ENCODE results near the gene S100A10.

S100A10 gene

DNA sequence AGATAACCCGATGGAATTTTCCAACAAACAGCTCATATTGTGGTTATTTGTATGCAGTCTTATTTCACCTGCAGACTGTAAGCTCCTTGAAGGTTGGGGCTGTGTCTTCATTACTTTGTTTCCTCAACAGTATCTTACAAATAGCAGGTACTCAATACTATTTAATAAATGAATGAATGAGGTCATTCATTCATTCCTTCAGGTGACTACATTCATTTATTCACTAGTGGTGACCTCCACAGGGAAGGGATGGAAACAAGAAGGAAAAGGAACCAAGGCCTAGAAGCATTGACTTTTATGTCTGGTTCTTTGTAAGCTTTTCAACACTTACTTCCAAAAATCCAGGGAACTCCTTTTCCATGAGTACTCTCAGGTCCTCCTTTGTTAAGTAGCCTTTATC is 7.9 kb downstream of the S100A10 start:
- DNase-seq: no peak

DNA sequence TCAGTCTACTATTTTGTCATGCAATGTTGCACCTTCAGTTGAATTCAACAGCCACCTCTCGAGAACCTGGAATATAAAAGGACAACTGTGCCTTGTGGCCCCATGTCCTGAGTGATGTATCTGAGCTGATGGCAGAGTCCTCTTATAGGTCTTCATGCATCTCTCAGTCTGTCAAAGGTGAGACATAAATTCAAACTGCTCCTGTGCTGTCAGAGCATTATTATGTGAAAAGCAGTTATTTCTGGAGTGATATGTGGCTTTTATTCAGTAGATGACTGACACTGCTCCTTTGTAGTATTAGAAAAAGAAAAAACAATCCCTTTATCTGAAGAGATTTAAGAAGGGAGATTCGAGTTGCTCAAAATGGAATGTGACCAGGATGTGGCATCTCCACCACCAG is 8.4 kb downstream of the S100A10 start:
- no peak for DNase-seq

DNA sequence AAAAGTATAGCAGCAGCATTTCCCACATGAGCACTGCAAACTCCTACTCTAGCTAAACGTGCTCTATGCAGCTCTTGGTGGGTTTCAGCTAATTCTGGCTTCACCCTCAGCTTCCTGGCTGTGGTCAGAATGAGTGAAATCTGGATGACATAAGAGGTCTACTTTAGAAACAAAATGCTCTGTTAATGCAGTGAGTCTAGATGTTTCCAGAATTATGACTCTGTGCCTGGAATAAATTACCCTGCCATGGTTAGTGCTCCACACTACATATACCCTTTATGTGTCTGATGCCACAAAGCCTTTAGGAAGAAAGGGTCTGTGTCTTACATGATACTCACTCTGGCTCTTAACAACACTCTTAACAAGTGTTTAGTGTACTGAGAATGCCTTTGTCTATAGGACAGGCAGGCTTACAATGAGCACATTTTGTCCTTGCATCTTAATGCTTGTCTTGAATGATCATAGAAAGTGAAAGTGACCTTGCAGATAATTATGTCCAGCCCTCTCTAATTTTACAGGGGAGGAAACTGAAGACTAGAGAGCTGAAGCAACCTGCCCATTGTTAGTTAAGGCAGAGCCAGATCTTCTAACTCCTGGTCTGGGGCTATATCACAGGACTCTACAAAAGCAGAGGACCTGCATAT is 9.2 kb downstream of the S100A10 start:
- DNase-seq: no peak

DNA sequence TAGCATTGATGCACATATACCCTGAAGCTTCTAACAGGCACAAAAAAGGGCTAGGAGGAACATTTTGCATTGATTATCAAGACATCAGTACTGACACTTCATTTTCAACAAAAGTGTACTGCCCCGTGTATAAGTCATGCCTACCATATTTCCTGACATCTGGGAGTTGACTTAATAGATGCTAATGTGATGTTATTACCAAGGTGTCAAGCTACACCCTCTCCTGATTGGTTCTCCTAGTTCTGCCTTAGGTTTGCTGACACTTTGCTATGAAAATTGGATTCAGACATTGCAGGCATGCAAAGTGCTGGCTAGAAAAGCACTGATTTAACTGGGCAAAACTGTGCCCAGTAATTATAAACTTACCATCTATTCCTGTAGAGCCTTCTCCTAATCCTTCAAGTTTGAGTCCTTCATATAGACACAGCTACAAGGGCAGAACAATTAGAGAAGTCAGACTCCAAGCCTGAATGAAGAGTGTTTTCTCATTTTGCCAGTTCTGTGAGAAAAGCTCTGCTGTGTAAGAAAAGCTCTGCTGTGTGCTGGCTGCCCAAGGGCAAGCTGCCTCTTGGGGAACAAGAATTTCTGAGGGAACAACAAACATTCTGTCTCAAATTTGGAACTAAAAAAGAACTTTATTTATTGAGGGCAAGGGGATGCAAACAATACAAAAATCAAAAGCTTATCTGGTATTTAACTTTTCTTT is 11.2 kb downstream of the S100A10 start:
- no peak for DNase-seq

DNA sequence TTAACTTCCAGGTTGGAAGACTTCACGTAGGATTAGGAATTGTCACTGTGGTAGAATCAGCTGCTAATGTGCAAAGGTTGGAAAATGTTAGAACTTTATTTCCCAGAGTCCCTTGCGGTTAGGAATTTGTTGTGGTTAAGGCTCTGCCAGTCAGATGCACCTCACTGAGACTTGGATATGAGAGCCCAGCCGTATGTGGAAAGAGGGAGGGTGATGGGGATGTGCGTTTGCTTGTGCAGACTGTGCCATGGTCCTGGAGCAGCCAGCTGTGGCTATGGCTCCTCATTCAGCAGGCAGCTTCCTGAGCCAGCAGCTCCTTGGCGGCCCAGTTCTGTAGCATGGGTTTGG is 12.5 kb downstream of the S100A10 start:
- no peak for DNase-seq

DNA sequence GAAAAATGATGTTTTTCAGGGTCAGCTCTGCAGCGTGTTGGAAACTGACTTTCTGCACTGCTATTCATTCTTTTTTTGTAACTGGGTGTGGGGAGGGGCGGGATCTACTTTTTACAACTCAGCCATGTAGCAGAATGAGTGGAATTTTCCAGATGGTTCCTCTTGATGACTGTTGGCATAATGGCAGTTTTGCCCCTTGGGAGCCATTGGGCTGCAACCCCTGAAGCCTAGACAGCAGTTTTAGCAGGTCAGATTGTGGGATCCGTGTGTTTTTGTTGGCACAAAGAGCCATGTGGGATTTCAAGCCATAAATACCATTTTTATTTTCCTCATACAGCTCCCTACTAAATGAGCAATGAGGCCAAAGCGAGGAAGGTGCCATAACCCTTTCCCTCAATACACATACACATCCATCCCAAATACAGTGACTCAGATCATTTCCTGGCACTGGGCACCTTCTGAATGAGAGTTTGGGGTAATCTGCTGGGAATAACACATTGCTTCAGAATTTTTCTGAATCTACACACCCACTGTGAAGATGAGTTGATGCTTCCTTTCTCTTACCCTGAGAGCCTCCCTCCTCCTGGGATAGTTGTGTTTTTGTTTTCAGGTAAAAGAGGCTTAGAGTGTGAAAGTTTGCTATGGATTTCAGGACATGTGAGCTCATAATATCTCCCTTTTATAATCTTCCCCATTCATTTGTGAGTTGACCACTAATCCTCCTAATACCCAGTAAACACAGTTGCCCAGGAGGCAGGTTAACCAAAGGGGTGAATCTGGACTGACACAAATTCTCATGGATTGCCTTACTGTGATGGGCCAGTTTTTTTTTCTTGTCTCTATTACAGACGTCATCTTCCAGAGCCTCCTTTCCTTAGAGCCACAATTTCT is 13.1 kb downstream of the S100A10 start:
- DNase-seq: peak in 1 of 2 experiments; percentile 48

DNA sequence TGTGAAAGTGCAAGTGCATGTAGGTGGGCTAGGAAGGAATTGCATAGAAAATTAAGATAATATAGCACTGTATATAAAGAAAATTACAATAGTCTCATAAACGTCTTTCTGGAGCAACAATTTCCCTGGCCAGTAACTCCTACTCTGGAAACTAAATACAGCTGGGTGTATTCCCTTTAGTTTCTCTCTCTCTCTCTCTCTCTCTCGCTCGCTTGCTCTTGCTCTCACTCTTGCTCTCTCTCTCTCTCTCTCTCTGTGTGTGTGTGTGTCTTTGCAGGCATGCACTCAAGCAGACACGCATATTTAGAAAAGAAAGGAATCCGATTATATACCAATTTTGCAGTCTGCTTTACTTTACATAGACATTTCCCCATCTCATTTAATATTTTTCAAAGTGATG is 14.7 kb downstream of the S100A10 start:
- no peak for DNase-seq

DNA sequence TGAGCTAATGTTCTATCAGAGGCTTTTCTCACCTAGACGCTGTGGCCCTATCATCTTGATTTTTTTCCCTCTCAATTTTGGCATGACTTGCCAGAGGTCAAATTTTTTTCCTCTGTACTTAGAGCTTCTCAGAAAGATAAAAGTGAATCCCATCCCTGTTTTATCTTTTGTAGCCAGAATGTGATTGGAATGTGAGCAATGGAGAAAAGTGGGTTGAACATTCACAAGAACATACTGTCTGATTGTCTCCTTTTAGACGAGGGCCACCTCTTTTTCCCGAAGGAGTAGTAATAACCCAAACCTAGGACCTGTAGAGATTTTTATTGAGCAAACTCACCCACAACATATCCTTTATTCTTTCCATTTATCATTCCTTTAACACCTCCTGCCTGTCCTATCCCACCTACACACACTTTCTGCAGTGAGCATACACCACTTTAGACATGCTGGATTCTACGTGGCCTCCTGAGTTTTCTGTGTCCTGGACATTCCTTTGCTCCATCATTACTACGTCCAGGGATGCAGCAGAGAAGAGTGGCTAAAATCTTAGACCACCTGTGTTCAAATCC is 15.9 kb downstream of the S100A10 start:
- DNase-seq: no peak

DNA sequence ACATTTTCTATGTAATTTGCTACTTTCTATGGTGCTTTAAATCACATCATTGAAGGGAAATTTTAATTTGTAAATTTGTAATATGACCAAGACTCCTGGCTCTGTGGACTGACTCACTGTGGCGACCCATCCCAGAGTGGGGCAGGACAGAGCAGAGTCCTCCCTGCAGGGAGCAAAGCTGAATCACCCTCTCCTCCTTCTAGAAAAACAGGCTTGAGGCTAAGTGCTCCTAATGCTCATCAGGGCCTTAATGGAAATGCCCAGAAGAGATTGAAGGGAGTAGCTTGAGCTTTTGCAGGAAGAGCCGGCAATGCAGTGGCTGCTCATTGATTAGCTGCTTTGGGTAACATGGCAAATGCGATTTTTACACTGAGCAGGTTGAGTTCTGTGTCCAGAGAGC is 16.8 kb downstream of the S100A10 start:
- DNase-seq: no peak

DNA sequence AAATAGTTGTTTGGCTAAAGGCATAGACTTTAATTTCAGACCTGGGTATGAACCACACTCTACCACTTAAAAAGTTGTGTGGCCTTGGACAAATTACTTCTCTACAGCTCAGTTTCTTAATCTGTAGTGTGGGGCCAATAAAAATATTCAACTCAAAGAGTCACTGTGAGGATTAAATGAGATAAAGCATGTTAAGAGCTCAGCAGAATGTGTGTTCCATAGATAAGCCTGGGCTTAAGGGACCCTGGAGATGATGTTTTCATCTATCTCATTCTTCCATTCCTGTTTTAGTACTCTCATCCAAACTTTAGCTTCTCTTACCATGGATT is 17.7 kb downstream of the S100A10 start:
- DNase-seq: no peak

DNA sequence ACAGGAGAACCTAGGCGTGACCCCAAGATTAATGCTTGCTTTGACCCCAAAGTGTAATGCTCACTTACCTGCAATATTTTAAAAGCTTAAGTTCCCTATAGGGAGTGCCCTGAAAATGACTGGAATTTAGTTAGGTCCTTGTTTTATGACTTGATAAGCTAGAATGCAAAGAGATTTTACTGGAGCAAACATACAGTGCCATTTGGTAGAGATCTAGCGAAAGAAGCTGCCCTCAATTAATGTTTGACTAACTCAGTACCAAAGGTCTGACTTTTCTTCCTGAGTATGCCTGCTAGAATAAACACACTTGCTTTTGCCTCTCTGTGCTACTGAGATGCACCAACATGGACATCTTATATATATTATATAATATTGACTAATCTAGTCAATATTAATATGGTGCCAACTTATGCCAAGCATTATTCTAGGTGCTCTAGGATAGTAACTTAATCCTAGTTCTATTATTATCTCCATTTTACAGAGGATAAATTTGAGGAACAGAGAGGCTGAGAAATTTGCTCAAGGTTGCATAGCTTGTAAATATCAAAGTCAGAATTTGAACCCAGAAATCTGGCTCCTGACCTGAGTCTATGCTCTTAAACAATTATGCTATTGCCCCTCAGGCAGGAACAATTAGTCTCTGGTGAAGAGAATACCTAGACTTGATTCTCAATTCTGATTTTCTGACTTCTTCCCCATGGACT is 18.2 kb downstream of the S100A10 start:
- DNase-seq: no peak

DNA sequence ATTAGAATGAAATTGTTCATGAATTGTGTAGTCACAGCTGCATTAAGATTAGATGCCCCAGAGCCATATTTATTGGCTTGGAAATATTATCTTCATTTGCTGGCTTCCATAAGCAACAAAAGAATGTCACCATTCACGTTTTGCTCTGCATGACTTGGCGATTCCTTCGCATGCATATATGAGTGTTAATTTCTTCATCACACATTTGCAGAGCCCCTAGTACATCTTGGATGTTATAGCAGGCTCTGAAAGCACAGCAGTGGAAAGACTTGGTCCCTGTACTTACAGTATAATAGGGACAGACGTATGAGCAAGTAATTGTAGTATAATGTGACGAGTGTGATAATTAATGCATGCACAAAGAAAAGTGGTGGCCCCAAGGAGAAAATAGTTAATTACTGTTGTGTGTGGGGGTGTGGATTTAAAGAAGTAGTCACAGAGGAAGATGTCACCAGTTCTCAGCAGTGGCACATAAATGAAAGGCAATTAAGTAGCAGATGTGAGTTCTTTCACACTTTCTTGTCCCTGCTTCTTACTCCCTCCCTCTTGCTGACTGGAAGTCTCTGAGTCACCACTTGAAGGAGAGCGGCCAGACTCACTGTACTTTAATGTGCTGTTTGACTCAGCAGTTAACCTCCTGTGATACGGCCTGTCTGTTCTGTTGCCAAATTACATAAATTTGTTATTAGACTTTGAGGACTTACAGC is 21.0 kb downstream of the S100A10 start:
- peak in 1 of 2 experiments; percentile 36 for DNase-seq

DNA sequence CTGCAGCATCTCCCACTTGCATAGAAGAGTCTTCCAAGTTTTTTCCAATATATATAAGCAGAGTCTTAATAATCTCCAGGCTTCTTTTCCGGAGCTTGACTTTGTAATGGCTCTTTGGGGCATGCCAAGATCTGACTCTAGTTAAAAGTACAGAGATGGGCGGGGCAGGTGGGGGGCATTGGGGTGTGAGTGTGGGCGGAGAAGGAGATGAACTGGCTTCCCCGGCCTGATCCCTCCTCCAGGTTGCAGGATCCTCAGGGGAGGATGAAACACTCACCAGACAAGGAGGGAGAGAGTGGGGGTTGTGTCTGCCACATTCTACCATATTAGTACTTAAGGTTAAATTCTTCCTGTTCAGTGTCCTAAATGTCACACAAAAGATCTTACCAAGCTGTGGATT is 23.0 kb downstream of the S100A10 start:
- no peak for DNase-seq

DNA sequence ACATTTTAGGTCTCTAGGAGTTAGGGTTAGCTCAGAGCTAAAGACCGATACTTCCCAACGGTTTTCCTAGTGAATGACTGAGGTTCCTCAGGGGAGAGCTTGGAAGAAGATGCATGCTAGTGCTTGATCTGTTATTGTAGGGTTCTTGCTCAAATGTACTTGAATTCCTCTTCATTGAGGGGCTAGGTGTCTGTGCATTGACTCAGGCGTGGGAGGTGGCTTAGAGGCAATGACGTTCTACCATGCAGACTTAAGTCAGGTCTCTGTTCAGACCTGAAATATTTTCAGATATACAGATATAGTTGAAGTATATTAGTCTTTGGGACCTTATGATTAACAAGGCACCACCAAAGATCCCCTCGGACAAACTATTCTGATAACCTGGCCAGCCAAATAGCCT is 23.5 kb downstream of the S100A10 start:
- no peak for DNase-seq

DNA sequence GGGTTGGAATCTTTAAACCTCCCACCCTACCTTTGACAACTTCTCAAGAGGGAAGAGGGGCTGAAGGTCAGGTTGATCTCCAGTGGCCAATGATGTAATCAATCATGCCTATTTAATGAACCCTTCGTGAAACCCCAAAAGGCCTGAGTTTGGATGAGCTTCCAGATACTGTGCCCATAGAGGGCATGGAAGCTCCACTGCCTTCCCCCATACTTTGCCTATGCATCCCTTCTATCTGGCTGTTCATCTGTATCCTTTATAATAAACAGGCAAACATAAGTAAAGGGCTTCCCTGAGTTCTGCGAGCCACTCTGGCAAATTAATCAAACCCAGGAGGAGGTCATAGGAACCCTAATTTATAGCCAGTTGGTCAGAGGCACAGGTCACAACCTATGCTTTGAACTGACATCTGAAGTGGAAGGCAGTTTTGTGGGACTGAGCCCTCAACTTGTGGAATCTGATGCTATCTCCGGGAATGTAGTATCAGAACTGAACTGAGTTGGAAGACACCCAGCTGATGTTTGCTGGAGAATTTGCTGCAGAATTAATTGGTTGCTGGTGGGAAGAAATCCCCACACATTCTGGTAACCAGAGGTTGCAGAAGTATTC is 24.8 kb downstream of the S100A10 start:
- DNase-seq: no peak

DNA sequence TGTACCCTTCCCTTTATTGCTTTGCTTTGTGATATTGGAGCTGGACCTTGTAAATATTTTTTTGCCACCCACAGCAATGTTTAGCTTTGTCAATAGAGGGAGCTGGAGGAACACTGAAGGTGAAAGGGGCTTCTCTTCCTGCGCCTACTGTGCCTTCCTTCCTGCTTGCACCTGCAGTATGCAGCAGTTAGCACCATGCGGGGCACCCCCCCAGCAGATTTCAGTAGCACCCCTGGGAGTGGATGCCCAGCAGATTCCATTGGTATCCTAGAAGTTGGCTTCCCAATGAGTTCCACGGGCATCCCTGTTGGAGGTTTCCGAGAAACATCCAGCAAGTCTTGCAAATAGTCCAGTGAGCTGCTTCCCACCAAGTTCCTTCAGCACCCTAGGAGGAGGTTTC is 25.6 kb downstream of the S100A10 start:
- DNase-seq: peak in 1 of 2 experiments; percentile 19

DNA sequence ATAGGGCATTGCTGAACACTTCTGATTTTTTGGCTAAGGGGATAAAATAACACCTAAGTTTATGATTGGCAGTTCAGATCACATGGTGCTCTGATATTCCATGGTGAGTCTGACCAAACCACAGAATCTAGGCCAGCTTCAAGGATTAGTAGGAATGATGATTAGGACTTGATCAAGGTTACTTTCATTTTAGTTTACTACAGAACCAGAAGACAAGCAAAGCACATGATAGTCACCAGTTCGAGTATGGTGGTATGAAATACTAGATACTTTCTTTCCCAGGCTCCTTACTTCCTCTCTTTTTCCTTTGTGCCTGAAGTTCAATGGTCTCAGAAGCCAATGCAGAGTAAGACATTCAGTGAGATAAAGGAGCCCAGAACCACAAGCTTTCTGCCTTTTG is 26.6 kb downstream of the S100A10 start:
- DNase-seq: no peak

DNA sequence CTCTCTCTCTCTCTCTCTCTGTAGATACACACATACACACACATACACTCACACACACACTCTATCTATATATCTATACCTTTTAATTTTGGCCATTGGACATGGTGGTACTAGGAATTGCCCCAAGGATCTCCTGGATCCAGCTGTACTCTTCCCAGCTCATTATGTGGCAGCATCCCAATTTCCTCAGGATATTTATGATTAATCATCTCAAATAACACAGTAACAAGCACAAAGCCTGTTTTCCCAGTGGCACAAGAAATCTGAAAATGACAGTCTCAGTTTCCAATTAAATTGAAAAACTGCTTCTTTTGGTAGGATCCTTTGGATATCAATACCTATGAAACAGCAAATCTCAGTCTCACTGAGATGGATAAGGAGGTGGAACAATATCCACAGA is 27.6 kb downstream of the S100A10 start:
- no peak for DNase-seq

DNA sequence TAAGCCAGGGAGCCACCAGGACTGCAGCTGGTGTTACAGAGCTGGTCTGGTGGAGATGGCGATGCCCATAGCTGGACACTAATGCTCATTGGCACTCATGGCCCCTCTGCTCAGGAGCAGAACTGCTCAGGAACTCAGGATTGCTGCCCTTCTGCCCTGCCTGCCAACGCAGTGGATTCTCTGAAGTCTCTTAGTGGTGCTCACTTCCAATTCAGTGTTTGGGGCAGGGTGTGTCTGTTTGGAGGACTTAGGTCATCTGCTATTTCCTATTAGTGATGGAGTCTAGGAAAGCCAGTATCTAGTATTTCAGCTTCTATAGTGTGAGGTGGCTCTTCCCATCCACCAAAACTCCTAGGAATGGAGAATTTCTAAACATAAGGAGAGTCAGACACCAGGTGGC is 29.1 kb downstream of the S100A10 start:
- DNase-seq: no peak

DNA sequence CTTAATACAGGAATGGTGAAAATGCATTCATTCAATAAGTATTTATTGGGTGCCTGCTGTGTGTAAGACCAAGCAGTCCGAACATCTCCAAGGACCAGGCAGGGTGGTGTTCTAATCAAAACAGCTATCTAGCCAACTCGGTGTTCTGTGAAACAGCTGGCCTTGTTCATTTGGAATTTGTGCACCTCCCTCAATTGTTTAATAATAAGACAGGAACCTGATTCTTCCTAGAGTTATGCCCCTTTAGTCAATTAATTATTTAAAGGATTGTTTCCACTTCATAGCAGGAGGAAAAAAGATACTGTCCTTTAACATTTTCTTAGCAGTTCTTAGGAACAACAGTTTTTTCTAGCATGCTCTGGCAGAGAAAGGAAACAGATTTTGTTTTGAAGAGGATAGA is 30.4 kb downstream of the S100A10 start:
- DNase-seq: no peak

DNA sequence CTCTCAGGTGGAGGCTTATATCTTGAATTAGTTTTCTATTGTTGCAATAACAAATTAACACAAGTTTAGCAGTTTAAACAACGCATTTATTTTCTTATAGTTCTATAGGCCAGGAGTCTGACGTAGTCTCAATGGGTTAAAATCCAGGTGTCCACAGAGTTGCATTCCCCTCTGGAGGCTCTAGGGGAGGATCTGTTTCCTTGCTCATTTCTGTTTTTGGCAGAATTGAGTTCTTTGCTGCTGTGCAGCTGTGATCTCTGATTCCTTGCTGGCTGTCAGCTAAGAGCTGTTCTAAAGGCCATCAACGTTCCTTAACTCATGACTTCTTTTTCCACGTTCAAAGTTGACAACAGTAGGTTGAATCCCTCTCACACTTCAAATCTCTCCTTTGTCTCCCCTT is 31.8 kb downstream of the S100A10 start:
- no peak for DNase-seq
